NT2/D1 (cell line): ENCODE data around the gene PPM1H.

Source experiments
- YY1 ChIP-seq: IDR thresholded peaks from 2 replicates; pipeline ENCODE4 v1.6.1; 2011; ENCODE audit not compliant: insufficient read length, insufficient read depth
- ZNF274 ChIP-seq: IDR thresholded peaks from 2 replicates; pipeline ENCODE4 v1.6.1; 2011; ENCODE audit warnings: mild to moderate bottlenecking, low read depth, low read length

DNA sequence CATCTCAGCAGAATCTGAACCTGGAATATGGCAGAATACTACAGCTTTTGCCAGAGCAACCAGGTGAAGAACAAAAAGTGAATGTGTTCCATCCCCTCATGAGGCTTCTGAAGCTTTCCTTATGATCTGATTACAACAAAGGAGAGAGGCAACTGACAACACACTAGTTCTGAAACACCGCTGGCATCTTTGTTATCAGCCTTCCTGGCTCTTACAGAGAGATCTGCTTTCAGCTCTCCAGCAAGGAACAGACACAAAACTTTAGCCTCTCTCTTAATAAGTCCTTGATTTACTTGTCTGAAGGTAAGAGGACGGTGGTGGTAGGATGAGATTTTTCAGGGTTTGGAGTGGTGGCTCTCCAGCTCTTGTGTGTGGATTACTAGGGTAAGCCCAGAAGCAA lies 227.0 kb downstream of the PPM1H start:
- TF ChIP-seq ZNF274 (no peak), YY1 (no peak)
